Endothelial cell of umbilical vein (primary cell): Measurements from ENCODE around the gene NSD1. TPM values are rescaled to one million over a fixed set of nuclear protein-coding genes. Genes with fewer than 3 reads are reported as not detected.

Experiments used
- BruUV-seq: library from RNA; stranded (reverse); fragments of 400-500 nt; replicated peaks from 2 replicates; lab custom pipeline; 2021; lab: Mats Ljungman, UMichigan
- CTCF ChIA-PET: fragments of 300-600, 350-600 bp; sonication (Branson Sonifier 250); formaldehyde crosslinking; loops from one replicate; lab custom pipeline; 2021; ENCODE audit warnings: antibody characterized with exemption, inconsistent platforms; lab: Charles Lee
- POLR2A ChIA-PET: fragments of 300-600, 350-600 bp; sonication (Branson Sonifier 250); formaldehyde crosslinking; loops from one replicate; lab custom pipeline; 2021; ENCODE audit warnings: antibody characterized with exemption, inconsistent platforms; lab: Charles Lee
- DNase-seq: peaks from one replicate; pipeline ENCODE4 v3.0.0-alpha.2; 2011; ENCODE audit warnings: low read depth, low spot score
- FAIRE-seq: peaks from 2 replicates; lab custom pipeline; 2011; peaks lifted over from hg19 to GRCh38; lab: Jason Lieb, UNC
- H2AFZ ChIP-seq: 2 replicates; pipeline ENCODE4 v1.6.0; 2012; ENCODE audit warnings: low read depth, low read length, control low read depth, inconsistent platforms
- H3K27ac ChIP-seq: 2 replicates; pipeline ENCODE4 v1.5.1; 2011; ENCODE audit warnings: low read depth, mild to moderate bottlenecking, control low read depth, low read length, moderate library complexity; ENCODE audit not compliant: insufficient read depth
- H3K27me3 ChIP-seq, 2 experiments: 2 replicates each; pipeline versions ENCODE4 v1.6.0 to v1.6.1; 2011; ENCODE audit warnings: low read length in 2 of 2, mixed read lengths in 1 of 2; ENCODE audit not compliant: control insufficient read depth in 2 of 2, insufficient read depth in 2 of 2
- H3K36me3 ChIP-seq, 2 experiments: 2 replicates in 1 of 2; 3 replicates in 1 of 2; pipeline ENCODE4 v1.5.1; 2011; ENCODE audit warnings: low read length in 2 of 2, mild to moderate bottlenecking in 1 of 2, moderate library complexity in 1 of 2; ENCODE audit not compliant: control insufficient read depth in 2 of 2, insufficient read depth in 2 of 2; ENCODE audit errors: extremely low read depth in 1 of 2
- H3K4me1 ChIP-seq: 3 replicates; pipeline ENCODE4 v1.5.1; 2011; ENCODE audit warnings: mild to moderate bottlenecking, low read length; ENCODE audit not compliant: control insufficient read depth, insufficient read depth; ENCODE audit errors: extremely low read depth
- H3K4me2 ChIP-seq: 2 replicates; pipeline ENCODE4 v1.6.1; 2011; ENCODE audit warnings: low read length, control low read depth, mixed read lengths; ENCODE audit not compliant: insufficient read depth
- H3K4me3 ChIP-seq, 3 experiments: fragments of 200-600 bp in 1 of 3; sonication (generic), shearing (Covaris generic) in 1 of 3; replicated peaks in 1 of 3; 2 replicates each; pipeline ENCODE4 v1.5.1; 2011 to 2016; ENCODE audit warnings: control low read depth in 3 of 3, low read length in 3 of 3, mild to moderate bottlenecking in 2 of 3, inconsistent platforms in 1 of 3, low read depth in 1 of 3, moderate library complexity in 1 of 3; ENCODE audit not compliant: insufficient read depth in 1 of 3
- H3K79me2 ChIP-seq: 2 replicates; pipeline ENCODE4 v1.6.0; 2012; ENCODE audit warnings: low read length, inconsistent platforms; ENCODE audit not compliant: control insufficient read depth, insufficient read depth
- H3K9ac ChIP-seq: replicated peaks from 2 replicates; pipeline ENCODE3; 2011; ENCODE audit warnings: low read length, control low read depth; ENCODE audit not compliant: insufficient read depth; ENCODE audit errors: extremely low read depth
- H3K9me1 ChIP-seq: replicated peaks from 3 replicates; pipeline ENCODE4 v1.6.0; 2011; ENCODE audit warnings: mild to moderate bottlenecking, low read length; ENCODE audit not compliant: control insufficient read depth, insufficient read depth; ENCODE audit errors: extremely low read depth
- H3K9me3 ChIP-seq: replicated peaks from 2 replicates; pipeline ENCODE4 v1.5.1; 2012; ENCODE audit warnings: low read length, inconsistent platforms; ENCODE audit not compliant: control insufficient read depth, insufficient read depth
- H4K20me1 ChIP-seq: replicated peaks from 2 replicates; pipeline ENCODE3; 2011; ENCODE audit warnings: mild to moderate bottlenecking, low read length; ENCODE audit not compliant: control insufficient read depth, insufficient read depth; ENCODE audit errors: extremely low read depth
- EZH2 ChIP-seq: IDR thresholded peaks from 2 replicates; pipeline ENCODE4 v1.6.1; 2012; ENCODE audit warnings: borderline replicate concordance, low read depth, mild to moderate bottlenecking, moderate library complexity, low read length, inconsistent platforms; ENCODE audit not compliant: severe bottlenecking
- FOS ChIP-seq: IDR thresholded peaks from 2 replicates; pipeline ENCODE4 v1.6.1; 2011; ENCODE audit warnings: mild to moderate bottlenecking, low read length, moderate library complexity, borderline replicate concordance; ENCODE audit not compliant: insufficient read depth
- GATA2 ChIP-seq: IDR thresholded peaks from 2 replicates; pipeline ENCODE4 v1.7.0; 2011; ENCODE audit warnings: low read depth, mild to moderate bottlenecking, moderate library complexity, mixed read lengths, low read length; ENCODE audit not compliant: insufficient read length, insufficient read depth
- JUN ChIP-seq: IDR thresholded peaks from 2 replicates; pipeline ENCODE4 v1.6.1; 2011; ENCODE audit warnings: borderline replicate concordance, low read depth; ENCODE audit not compliant: insufficient read length, insufficient read depth
- POLR2A ChIP-seq: IDR thresholded peaks from 2 replicates; pipeline ENCODE4 v1.6.1; 2012; ENCODE audit warnings: low read depth, mild to moderate bottlenecking, control low read depth, low read length
- POLR2AphosphoS5 ChIP-seq: IDR thresholded peaks from 2 replicates; pipeline ENCODE4 v1.6.1; 2012; ENCODE audit warnings: low read depth, mild to moderate bottlenecking, control low read depth, low read length, moderate library complexity; ENCODE audit not compliant: insufficient read depth
- dilution Hi-C: fragments of 300-500 bp; cut with MboI; formaldehyde crosslinking; loops from one replicate; pipeline ENCODE4 v1.15.0; 2019; ENCODE audit warnings: low sequenced_read_pairs; ENCODE audit not compliant: extremely low pct_ligation_motif_present
- intact Hi-C: fragments of 100-400 bp; cut with micrococcal nuclease; formaldehyde crosslinking; loops from one replicate; pipeline ENCODE4 v1.10.0; 2022
- polyA plus RNA-seq, 4 experiments: library from polyadenylated mRNA; depleted of rRNA in 3 of 4; stranded (reverse) in 3 of 4; unstranded in 1 of 4; fragments of >200 nt; gene quantifications; 2 replicates each; pipeline versions ENCODE4 v1.2.1 to v1.2.3, GENCODE V29; 2011 to 2012; ENCODE audit warnings: missing spikeins in 1 of 4
- total RNA-seq: library from RNA; stranded (reverse); gene quantifications from 2 replicates; pipeline ENCODE4 v1.2.3, GENCODE V29; 2021
- TF ChIP-seq, protein P1 (sequence below), 2 donors: IDR thresholded peaks; 1 replicate in 1 of 2; 2 replicates in 1 of 2; pipeline ENCODE4 v1.5.1; 2011; ENCODE audit warnings: low read length in 2 of 2, mild to moderate bottlenecking in 2 of 2, moderate library complexity in 2 of 2, control low read depth in 1 of 2, inconsistent platforms in 1 of 2, low read depth in 1 of 2; ENCODE audit not compliant: insufficient read depth in 1 of 2; ENCODE audit errors: extremely low read depth in 1 of 2

NSD1 gene
- total and polyA plus RNA-seq, 2 donors (not counting 3 experiments of a cell fraction or from before 2014, with no cell fraction given), result 14.4 to 90.4 TPM

GRCh38 chr5:177233206-177233605 lies 99.6 kb downstream of the NSD1 start:
- Histone ChIP-seq H3K4me3 (no peak overlapping the region), H3K27me3 (no peaks in the 10 kb centered on the region), H3K4me2 (no peak overlapping the region), H4K20me1 (no peaks in the 10 kb centered on the region), H3K9ac (no peak overlapping the region), H3K79me2 (peaks cover 34% of the 10 kb centered on the region), H3K9me1 (no peaks in the 10 kb centered on the region), H3K27ac (no peak overlapping the region), H3K9me3 (no peaks in the 10 kb centered on the region), H3K36me3 (peaks cover 3% of the 10 kb centered on the region in 2 experiments), H2AFZ (no peak overlapping the region), H3K4me1 (no peaks in the 10 kb centered on the region)
- POLR2A ChIA-PET, result no interaction called here
- DNase-seq, result no peak
- dilution Hi-C loops, result no loop called here
- TF ChIP-seq GATA2 (no peak), POLR2A (no peak), EZH2 (no peak), FOS (no peak), JUN (no peak), POLR2AphosphoS5 (no peak)
- TF ChIP-seq, protein P1, sequence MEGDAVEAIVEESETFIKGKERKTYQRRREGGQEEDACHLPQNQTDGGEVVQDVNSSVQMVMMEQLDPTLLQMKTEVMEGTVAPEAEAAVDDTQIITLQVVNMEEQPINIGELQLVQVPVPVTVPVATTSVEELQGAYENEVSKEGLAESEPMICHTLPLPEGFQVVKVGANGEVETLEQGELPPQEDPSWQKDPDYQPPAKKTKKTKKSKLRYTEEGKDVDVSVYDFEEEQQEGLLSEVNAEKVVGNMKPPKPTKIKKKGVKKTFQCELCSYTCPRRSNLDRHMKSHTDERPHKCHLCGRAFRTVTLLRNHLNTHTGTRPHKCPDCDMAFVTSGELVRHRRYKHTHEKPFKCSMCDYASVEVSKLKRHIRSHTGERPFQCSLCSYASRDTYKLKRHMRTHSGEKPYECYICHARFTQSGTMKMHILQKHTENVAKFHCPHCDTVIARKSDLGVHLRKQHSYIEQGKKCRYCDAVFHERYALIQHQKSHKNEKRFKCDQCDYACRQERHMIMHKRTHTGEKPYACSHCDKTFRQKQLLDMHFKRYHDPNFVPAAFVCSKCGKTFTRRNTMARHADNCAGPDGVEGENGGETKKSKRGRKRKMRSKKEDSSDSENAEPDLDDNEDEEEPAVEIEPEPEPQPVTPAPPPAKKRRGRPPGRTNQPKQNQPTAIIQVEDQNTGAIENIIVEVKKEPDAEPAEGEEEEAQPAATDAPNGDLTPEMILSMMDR (IDR thresholded peaks at IDR 0.05; ENCODE audit: extremely low read depth in 1 of 2, insufficient read depth in 1 of 2, low read depth in 1 of 2, low read length in 2 of 2), result no peak
- CTCF ChIA-PET, result interaction anchor here (1.3 to 1.5 kb wide), 2 partner anchors 20 to 119 kb away, joined by 3 to 6 read pairs; no protein-coding TSS in a partner anchor
- intact Hi-C loops, result no loop called here
- no TSS peak for BruUV-seq
- no peak for FAIRE-seq
